Right atrium auricular region (tissue), 2 donors: ENCODE results near the gene GALNT12. TPM values are rescaled to one million over a fixed set of nuclear protein-coding genes. Genes with fewer than 3 reads are reported as not detected.

Source experiments
- DNase-seq: peaks from one replicate; pipeline ENCODE4 v3.0.0-alpha.2; 2019; ENCODE audit warnings: low spot score
- H3K27ac ChIP-seq, 2 donors: fragments of 200-600 bp; sonication (generic); 1 replicate in 1 of 2; 2 replicates in 1 of 2; pipeline ENCODE4 v1.5.1; 2016 to 2019
- H3K27me3 ChIP-seq, 2 donors: fragments of 200-600 bp; sonication (generic); one replicate each; pipeline versions ENCODE4 v1.5.1 to v1.6.0; 2017 to 2019
- H3K36me3 ChIP-seq: fragments of 200-600 bp; sonication (generic); one replicate; pipeline ENCODE4 v1.5.1; 2016
- H3K4me1 ChIP-seq, 2 donors: fragments of 200-600 bp; sonication (generic); one replicate each; pipeline versions ENCODE4 v1.5.1 to v1.6.0; 2017 to 2019
- H3K4me3 ChIP-seq, 2 donors: fragments of 200-600 bp; sonication (generic); 1 replicate in 1 of 2; 2 replicates in 1 of 2; pipeline ENCODE4 v1.5.1; 2017 to 2019; ENCODE audit warnings: mild to moderate bottlenecking in 1 of 2, moderate library complexity in 1 of 2
- H3K9me3 ChIP-seq, 2 donors: fragments of 200-600 bp; sonication (generic); one replicate each; pipeline ENCODE4 v1.5.1; 2019
- total RNA-seq, 2 donors: library from RNA; depleted of rRNA; stranded (reverse); fragments of >200 nt; gene quantifications; one replicate each; pipeline ENCODE4 v1.1.0, GENCODE V29; 2016
- TF ChIP-seq, protein P1 (sequence below), 2 donors: fragments of 200-600 bp; sonication (generic); IDR thresholded peaks; one replicate each; pipeline ENCODE4 v1.5.1; 2019; ENCODE audit warnings: antibody characterized with exemption in 2 of 2

GALNT12 gene
- total RNA-seq, 2 donors from 2014 or later: 0.33 to 2.7 TPM

DNA sequence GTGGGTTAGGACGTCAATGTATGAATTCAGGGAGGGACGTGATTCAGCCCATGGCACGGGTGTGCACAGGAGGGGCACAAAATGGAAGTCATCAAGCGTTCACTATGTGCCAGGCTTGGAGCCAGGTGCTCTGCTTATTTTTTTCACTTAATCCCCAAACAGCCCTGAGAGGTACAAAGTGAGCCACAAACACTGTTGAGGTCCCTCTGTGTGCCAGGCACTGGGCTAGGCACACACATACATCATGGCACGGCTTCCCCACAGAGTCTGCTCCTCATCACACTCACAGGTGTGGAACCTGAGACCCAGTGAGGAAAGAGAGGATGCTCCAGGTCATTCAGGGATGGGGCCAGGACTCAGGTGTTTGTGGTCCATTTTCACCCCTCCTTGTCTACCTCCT, 68.1 kb downstream of the GALNT12 start:
- Histone ChIP-seq H3K4me1 (peaks cover 0 to 25% of the 10 kb centered on the region in 2 donors), H3K9me3 (no peaks in the 10 kb centered on the region), H3K36me3 (no peaks in the 10 kb centered on the region), H3K4me3 (no peak overlapping the region), H3K27me3 (no peaks in the 10 kb centered on the region), H3K27ac (no peak overlapping the region)
- TF ChIP-seq, protein P1, sequence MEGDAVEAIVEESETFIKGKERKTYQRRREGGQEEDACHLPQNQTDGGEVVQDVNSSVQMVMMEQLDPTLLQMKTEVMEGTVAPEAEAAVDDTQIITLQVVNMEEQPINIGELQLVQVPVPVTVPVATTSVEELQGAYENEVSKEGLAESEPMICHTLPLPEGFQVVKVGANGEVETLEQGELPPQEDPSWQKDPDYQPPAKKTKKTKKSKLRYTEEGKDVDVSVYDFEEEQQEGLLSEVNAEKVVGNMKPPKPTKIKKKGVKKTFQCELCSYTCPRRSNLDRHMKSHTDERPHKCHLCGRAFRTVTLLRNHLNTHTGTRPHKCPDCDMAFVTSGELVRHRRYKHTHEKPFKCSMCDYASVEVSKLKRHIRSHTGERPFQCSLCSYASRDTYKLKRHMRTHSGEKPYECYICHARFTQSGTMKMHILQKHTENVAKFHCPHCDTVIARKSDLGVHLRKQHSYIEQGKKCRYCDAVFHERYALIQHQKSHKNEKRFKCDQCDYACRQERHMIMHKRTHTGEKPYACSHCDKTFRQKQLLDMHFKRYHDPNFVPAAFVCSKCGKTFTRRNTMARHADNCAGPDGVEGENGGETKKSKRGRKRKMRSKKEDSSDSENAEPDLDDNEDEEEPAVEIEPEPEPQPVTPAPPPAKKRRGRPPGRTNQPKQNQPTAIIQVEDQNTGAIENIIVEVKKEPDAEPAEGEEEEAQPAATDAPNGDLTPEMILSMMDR (IDR thresholded peaks at IDR 0.05): no peak
- DNase-seq: peak; percentile 28

DNA sequence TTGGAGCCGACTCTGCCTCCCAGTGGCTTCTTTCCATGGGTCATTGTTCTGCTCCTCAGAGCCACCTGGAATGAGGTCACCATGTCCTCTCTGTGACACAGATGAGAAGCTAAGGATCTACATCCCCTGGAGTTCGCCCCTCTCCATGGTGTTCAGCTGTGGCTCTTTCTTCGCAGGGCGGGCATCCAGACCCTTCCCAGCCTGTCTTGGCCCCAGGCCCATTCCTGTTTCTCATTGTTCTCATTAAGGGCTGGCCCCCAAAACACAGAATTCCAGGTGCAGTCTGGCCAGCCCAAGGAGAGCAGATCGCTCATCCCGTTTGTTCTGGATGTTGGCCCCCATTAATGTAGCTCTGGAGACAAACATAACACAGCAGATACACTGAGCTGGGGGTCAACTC, 69.8 kb downstream of the GALNT12 start:
- H3K36me3 ChIP-seq: no peaks in the 10 kb centered on the region
- H3K9me3 ChIP-seq: no peaks in the 10 kb centered on the region
- TF ChIP-seq, protein P1 (IDR thresholded peaks at IDR 0.05): no peak
- H3K4me3 ChIP-seq: no peak overlapping the region
- no peak overlapping the region for H3K27ac ChIP-seq
- H3K27me3 ChIP-seq: no peaks in the 10 kb centered on the region
- DNase-seq: peak; percentile 28
- peaks cover 0 to 31% of the 10 kb centered on the region in 2 donors for H3K4me1 ChIP-seq

DNA sequence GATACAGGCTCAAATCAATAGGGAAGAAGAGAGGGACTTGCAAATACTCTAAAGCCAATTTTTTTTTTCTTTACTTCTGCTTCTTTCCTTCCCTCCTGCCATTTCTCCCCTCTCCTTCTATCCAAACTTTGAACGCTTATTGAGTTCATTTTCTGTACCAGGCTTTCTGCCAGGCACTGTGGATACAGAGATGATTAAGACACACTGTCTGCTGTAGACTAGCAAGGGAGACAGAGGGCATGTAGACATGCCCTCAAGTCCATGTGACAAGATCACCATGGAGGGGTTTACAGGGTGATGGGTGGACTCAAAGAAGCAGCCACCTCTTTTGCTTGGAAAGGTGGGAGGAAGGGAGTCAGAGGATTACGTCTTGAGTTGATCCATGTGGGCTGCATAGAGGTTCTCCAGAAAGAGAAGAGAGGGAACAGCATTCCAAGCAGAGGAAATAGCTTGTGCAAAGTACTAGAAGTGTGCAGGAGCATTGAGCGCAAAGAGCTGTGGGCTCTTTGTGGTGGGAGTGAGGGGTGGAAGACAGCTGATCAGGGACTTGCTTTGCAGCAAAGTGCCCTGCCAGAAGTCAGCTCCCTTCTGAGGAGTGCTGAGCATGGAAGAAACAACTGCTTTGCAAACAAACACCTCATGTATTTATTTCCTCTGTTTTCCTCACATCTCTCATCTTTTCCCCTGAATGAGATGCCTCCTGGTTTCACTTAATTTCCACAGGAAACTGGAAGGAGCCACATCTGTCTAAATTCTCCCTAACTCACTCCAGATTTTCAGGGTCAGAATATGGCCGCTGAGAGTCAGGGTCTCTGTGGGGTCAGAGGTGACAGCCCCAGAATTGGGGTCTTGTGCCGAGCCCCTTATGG, 71.9 kb downstream of the GALNT12 start:
- Histone ChIP-seq H3K27me3 (no peaks in the 10 kb centered on the region), H3K9me3 (no peaks in the 10 kb centered on the region), H3K4me3 (no peak overlapping the region), H3K4me1 (peaks cover 0 to 40% of the 10 kb centered on the region in 2 donors), H3K27ac (peak overlapping the region in 1 of 2 donors; percentile 28), H3K36me3 (no peaks in the 10 kb centered on the region)
- no peak for DNase-seq
- TF ChIP-seq, protein P1 (IDR thresholded peaks at IDR 0.05): no peak

DNA sequence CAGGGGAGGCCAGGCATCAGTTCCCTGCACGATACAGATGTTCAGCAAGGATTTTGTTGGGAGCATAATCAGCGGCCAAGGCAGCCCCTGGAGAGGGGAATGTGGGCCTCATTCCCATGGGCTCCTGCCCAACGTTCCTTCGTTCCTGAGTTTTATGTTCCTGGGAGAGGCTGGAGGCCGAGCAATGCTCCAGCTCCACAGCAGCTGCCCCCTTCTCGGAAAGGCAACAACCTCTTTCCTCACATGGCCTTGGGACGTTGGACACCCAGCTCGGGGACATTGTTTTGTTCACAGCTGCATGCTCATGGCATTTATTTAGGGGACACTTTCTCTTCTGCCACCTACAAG, 72.5 kb downstream of the GALNT12 start:
- Histone ChIP-seq H3K36me3 (no peaks in the 10 kb centered on the region), H3K4me3 (no peak overlapping the region), H3K27ac (peak overlapping the region in 1 of 2 donors; percentile 28), H3K27me3 (no peaks in the 10 kb centered on the region), H3K4me1 (peaks cover 0 to 42% of the 10 kb centered on the region in 2 donors), H3K9me3 (no peaks in the 10 kb centered on the region)
- DNase-seq: peak; percentile 52
- TF ChIP-seq, protein P1 (IDR thresholded peaks at IDR 0.05): no peak

DNA sequence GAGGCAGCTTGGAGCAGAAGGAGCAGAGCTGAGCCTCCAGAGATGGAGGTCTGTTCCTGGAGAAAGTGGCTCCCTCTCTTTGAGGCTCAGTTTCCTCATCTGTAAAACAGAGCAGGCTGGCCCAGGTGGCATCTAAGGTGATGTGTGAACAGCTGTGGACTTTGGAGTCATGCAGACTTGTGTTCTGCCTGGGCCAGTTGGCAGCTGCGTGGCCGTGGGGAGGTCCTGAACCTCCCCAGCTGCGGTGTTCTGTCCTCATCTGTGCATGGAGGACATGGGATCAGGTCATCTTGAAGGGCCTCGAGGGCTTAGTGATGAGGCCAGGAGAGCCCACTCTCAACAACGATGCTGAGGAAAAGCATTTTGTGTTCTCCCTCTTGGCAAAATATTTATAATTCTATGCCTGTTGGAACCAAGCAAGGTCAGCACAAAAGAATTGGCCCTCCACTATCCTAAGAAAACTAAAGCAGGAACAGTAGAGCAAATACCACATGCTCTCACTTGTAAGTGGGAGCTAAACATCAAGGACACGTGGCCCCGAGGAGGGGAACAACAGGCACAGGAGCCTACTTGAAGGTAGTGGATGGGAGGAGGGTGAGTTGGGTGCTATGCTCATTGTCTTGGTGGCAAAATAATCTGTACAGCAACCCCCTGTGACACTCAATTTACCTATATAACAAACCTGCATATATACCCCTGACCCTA, 73.0 kb downstream of the GALNT12 start:
- H3K4me3 ChIP-seq: no peak overlapping the region
- H3K27me3 ChIP-seq: no peaks in the 10 kb centered on the region
- H3K27ac ChIP-seq: no peak overlapping the region
- TF ChIP-seq, protein P1 (IDR thresholded peaks at IDR 0.05): no peak
- peak; percentile 50 for DNase-seq
- H3K36me3 ChIP-seq: no peaks in the 10 kb centered on the region
- H3K4me1 ChIP-seq: peaks cover 0 to 48% of the 10 kb centered on the region in 2 donors
- no peaks in the 10 kb centered on the region for H3K9me3 ChIP-seq
